Mucosa of descending colon (tissue), 3 donors: ENCODE measurements around the gene KCNQ2. TPM values are rescaled to one million over a fixed set of nuclear protein-coding genes. Genes with fewer than 3 reads are reported as not detected.

Experiments used
- ATAC-seq: fragments of 200-7000 bp; cut with Tn5 transposase; one replicate; pipeline ENCODE4 v1.9.1; 2020; ENCODE audit warnings: mild to moderate bottlenecking, moderate library complexity
- DNase-seq, 3 donors: peaks; one replicate each; pipeline ENCODE4 v3.0.0-alpha.2; 2020
- H3K36me3 ChIP-seq: fragments of 200-600 bp; one replicate; pipeline ENCODE4 v1.8.0; 2021; ENCODE audit warnings: low read depth, mild to moderate bottlenecking
- H3K4me1 ChIP-seq: fragments of 200-600 bp; one replicate; pipeline ENCODE4 v1.8.0; 2021; ENCODE audit warnings: low read depth, mild to moderate bottlenecking
- H3K4me3 ChIP-seq: fragments of 200-600 bp; one replicate; pipeline ENCODE4 v1.8.0; 2021; ENCODE audit warnings: mild to moderate bottlenecking
- H3K9me3 ChIP-seq: fragments of 200-600 bp; one replicate; pipeline ENCODE4 v1.8.0; 2021; ENCODE audit warnings: mild to moderate bottlenecking
- CTCF ChIP-seq: fragments of 200-600 bp; IDR thresholded peaks from one replicate; pipeline ENCODE4 v1.8.0; 2022; ENCODE audit warnings: antibody characterized with exemption, mild to moderate bottlenecking
- intact Hi-C, 2 donors: fragments of 100-400 bp; cut with DNase I in 1 of 2; cut with micrococcal nuclease in 1 of 2; formaldehyde crosslinking; loops; one replicate each; pipeline versions ENCODE4 v1.11.0 to v1.11.1; 2022; cut with DNase I, micrococcal nuclease
- total RNA-seq, 3 donors: library from RNA; stranded (reverse); fragmentation: NEBNext Ultra II Directional in 2 of 3; extraction: Animal tissue kit (Norgen Biotek cat#: 25700) in 2 of 3; gene quantifications; one replicate each; pipeline versions ENCODE4 v1.2.1 to v1.2.4, GENCODE V29; 2021 to 2023
- donor health status: DM: no; HTN: no; CAD: no; lungs with moderate emphysema.
- donor health status: DM: no; HTN: no; CAD: no.
- donor health status: DM: no; HTN: yes; CAD: no.

Gene KCNQ2
- total RNA-seq, 3 donors from 2014 or later: 1.4 TPM; not detected in 2

- intact Hi-C loops: no loop called here
- no peaks in the 10 kb centered on the region for H3K36me3 ChIP-seq
- ATAC-seq: no peak
- no peak for TF ChIP-seq CTCF
- H3K4me3 ChIP-seq: no peak overlapping the region
- H3K4me1 ChIP-seq: no peaks in the 10 kb centered on the region
- DNase-seq: no peak
- no peaks in the 10 kb centered on the region for H3K9me3 ChIP-seq
Observed at GRCh38 chr20:63366390-63367365, 105.8 kb downstream of the KCNQ2 start.

- ATAC-seq (no peak), DNase-seq (no peak)
- Histone ChIP-seq H3K9me3 (no peaks in the 10 kb centered on the region), H3K36me3 (no peaks in the 10 kb centered on the region), H3K4me1 (no peaks in the 10 kb centered on the region), H3K4me3 (no peak overlapping the region)
- intact Hi-C loops: no loop called here
- TF ChIP-seq CTCF: no peak
Observed at GRCh38 chr20:63365601-63366389, 106.7 kb downstream of the KCNQ2 start.

GRCh38 chr20:63364801-63365585, 107.5 kb downstream of the KCNQ2 start:
- TF ChIP-seq CTCF: no peak
- intact Hi-C loops: no loop called here
- Histone ChIP-seq H3K9me3 (no peaks in the 10 kb centered on the region), H3K4me3 (no peak overlapping the region), H3K36me3 (no peaks in the 10 kb centered on the region), H3K4me1 (no peaks in the 10 kb centered on the region)
- DNase-seq (no peak), ATAC-seq (no peak)

- intact Hi-C loops: no loop called here
- H3K9me3 ChIP-seq: no peaks in the 10 kb centered on the region
- no peaks in the 10 kb centered on the region for H3K4me1 ChIP-seq
- H3K4me3 ChIP-seq: no peak overlapping the region
- DNase-seq (no peak), ATAC-seq (no peak)
- H3K36me3 ChIP-seq: no peaks in the 10 kb centered on the region
- no peak for TF ChIP-seq CTCF
Observed at GRCh38 chr20:63363981-63364561, 108.4 kb downstream of the KCNQ2 start.
